Measurements from ENCODE around the gene MEIS3. TPM values are rescaled to one million over a fixed set of nuclear protein-coding genes. Genes with fewer than 3 reads are reported as not detected.

Gene MEIS3
- total and polyA plus RNA-seq, 7 donors, result 0.83 to 2.4 (median 1.6) TPM

DNA sequence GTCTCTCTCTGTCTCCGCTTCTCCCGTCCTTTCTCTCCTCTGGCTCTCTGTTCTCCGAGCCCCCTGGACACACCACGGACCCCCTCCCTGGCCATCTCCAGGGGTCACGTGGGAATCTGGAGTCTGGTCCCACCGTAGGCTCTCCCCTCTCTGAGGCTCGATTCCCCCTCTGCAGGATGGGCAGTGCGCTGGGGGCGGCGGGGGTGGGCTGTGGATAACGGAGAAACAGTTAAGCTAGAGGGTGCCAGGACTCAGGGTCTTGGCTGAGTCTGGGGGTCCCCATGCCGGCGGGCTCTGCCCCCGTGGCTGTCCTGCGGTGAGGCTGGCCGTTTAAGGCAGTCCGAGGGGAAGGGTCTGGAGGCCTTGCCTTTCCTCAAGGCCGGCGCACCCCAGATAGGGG lies 462 bp upstream of the MEIS3 start:
- H3K4me3 ChIP-seq, result no peak overlapping the region
- H3K27me3 ChIP-seq (ENCODE audit: insufficient read depth in 3 of 3, low read length in 2 of 3), result peaks cover 0 to 85% (median 46%) of the 10 kb centered on the region in 3 donors
- TF ChIP-seq, protein P1, sequence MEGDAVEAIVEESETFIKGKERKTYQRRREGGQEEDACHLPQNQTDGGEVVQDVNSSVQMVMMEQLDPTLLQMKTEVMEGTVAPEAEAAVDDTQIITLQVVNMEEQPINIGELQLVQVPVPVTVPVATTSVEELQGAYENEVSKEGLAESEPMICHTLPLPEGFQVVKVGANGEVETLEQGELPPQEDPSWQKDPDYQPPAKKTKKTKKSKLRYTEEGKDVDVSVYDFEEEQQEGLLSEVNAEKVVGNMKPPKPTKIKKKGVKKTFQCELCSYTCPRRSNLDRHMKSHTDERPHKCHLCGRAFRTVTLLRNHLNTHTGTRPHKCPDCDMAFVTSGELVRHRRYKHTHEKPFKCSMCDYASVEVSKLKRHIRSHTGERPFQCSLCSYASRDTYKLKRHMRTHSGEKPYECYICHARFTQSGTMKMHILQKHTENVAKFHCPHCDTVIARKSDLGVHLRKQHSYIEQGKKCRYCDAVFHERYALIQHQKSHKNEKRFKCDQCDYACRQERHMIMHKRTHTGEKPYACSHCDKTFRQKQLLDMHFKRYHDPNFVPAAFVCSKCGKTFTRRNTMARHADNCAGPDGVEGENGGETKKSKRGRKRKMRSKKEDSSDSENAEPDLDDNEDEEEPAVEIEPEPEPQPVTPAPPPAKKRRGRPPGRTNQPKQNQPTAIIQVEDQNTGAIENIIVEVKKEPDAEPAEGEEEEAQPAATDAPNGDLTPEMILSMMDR (IDR thresholded peaks at IDR 0.05), result no peak
- H3K4me1 ChIP-seq, result no peaks in the 10 kb centered on the region
- WGBS, 3 donors, result 8 to 11% (median 9%) methylated on average over 14 to 19 of the region's 19 CpGs
- H3K36me3 ChIP-seq (ENCODE audit: insufficient read depth in 1 of 2, low read depth in 1 of 2), result no peaks in the 10 kb centered on the region
- ATAC-seq, result no peak
- DNase-seq, result no peak
- no peak overlapping the region for H3K27ac ChIP-seq
- H3K9me3 ChIP-seq, result no peaks in the 10 kb centered on the region
- intact Hi-C loops (cut with DNase I), result loop anchor here in 1 of 2 donors (10.0 kb wide), 1 partner anchor 125 kb away; no protein-coding TSS in a partner anchor

DNA sequence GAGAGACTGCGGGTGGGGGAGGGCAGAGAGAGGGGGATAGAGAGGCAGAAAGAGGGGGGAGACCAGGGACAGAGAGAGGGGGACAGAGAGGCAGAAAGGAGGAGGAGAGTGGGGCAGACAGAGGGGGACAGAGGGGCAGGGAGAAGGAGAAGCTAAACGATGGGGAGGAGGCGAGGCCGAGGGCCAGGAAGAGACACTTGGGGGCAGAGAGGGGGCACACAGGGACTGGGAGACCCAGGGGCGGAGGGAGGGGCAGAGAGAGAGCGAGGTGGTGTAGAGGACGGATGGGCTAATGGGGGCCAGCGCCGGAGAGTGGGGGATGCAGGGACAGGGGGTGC lies 666 bp downstream of the MEIS3 start:
- Histone ChIP-seq H3K4me3 (peak overlapping the region; percentile 42), H3K27me3 (ENCODE audit: insufficient read depth in 3 of 3, low read length in 2 of 3) (peaks cover 0 to 82% (median 47%) of the 10 kb centered on the region in 3 donors), H3K4me1 (no peaks in the 10 kb centered on the region), H3K9me3 (no peaks in the 10 kb centered on the region), H3K27ac (no peak overlapping the region), H3K36me3 (ENCODE audit: insufficient read depth in 1 of 2, low read depth in 1 of 2) (no peaks in the 10 kb centered on the region)
- 0 to 3% (median 1%) methylated on average over 6 to 9 of the region's 9 CpGs for WGBS, 3 donors
- DNase-seq (no peak), ATAC-seq (no peak)
- TF ChIP-seq, protein P1 (IDR thresholded peaks at IDR 0.05), result no peak
- intact Hi-C loops (cut with DNase I), result no loop called here

DNA sequence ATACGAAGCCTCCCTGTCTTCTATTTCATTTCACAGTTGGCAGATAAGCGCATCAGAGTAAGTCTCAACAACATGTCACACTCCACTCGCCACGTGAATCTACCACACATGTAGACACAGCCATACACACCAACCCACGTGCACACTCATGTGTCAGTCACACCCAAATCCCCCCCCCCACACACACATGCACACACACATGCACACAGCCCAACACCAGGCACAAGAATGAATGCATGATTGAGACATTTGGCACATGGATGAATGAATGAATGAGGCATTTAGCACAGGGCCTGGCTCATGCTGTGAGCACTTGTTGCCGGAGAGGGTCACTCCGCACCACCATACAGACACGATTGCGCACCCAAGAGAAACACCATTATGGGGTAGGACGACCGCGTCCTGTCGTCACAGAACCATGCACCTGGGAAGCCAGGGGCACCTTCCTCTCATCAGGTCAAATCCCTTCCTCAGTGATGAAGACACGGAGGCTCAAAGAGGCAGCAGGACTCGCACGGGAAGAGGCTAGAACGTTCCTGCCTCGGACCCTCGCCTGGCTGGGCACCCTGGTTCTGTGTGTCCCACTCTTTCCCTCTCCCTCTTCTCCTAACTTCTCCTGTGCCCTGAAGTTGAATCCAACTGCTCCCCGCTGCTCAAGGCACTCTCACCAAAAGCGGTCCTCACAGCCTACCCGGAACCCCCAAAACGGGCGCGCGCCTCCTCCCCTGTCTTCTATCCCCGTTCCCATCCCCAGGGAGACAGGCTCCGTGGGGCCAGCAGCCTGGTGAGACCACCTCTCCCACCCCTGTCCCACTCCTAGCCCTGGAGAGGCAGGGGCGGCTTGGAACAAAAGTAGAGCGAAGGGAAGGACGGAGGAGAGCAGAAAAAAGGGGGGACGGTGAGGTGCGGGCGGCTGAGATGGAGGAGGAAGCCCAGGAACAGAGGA lies 1.3 kb downstream of the MEIS3 start:
- Histone ChIP-seq H3K36me3 (ENCODE audit: insufficient read depth in 1 of 2, low read depth in 1 of 2) (no peaks in the 10 kb centered on the region), H3K4me3 (peak overlapping the region; percentile 15), H3K27ac (no peak overlapping the region), H3K27me3 (ENCODE audit: insufficient read depth in 3 of 3, low read length in 2 of 3) (peaks cover 0 to 81% (median 43%) of the 10 kb centered on the region in 3 donors), H3K4me1 (no peaks in the 10 kb centered on the region), H3K9me3 (no peaks in the 10 kb centered on the region)
- intact Hi-C loops (cut with DNase I), result no loop called here
- ATAC-seq (no peak), DNase-seq (no peak)
- WGBS, 3 donors, result 3 to 6% (median 3%) methylated on average over 34 of the region's 34 CpGs
- TF ChIP-seq, protein P1 (IDR thresholded peaks at IDR 0.05), result no peak

DNA sequence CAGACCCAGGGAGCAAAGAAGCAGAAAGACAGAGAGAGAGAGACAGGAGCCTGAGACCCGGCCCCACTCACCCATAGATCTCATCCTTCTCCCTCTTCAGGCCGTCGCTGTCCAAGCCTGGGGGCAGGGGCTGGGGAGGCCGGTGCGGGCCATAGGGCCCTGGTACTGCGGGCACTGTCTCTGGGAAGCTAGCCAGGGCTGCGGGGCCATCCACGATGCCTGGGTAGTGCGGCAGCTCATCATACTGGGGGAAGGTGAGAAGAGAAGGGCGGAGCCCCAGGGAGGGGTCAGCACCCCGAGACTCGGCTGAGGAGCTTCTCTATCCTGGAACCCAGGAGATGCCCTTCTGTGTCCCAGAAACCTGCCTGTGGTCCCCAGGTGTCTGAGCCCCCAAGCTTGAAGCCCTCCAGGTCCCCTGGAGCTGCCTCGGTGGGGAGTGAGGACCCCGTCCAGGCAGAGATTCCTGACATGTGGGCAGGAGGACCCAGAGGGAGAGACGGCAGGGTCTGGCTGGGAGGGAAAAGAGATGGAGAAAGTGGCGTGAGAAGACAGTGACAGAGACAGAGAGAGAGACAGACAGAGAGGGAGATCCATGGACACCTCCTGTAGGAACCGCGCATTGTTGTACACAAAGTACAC lies 2.1 kb downstream of the MEIS3 start:
- intact Hi-C loops (cut with DNase I), result no loop called here
- H3K27me3 ChIP-seq (ENCODE audit: insufficient read depth in 3 of 3, low read length in 2 of 3), result peaks cover 0 to 76% (median 39%) of the 10 kb centered on the region in 3 donors
- TF ChIP-seq, protein P1 (IDR thresholded peaks at IDR 0.05), result no peak
- no peaks in the 10 kb centered on the region for H3K36me3 ChIP-seq (ENCODE audit: insufficient read depth in 1 of 2, low read depth in 1 of 2)
- no peak for ATAC-seq
- H3K4me3 ChIP-seq, result no peak overlapping the region
- no peak for DNase-seq
- WGBS, 3 donors, result 11 to 14% (median 13%) methylated on average over 17 to 18 of the region's 18 CpGs
- H3K4me1 ChIP-seq, result no peaks in the 10 kb centered on the region
- no peak overlapping the region for H3K27ac ChIP-seq
- no peaks in the 10 kb centered on the region for H3K9me3 ChIP-seq
